ENCODE data around the gene RAPGEF4. TPM values are rescaled to one million over a fixed set of nuclear protein-coding genes. Genes with fewer than 3 reads are reported as not detected.
"Not testable (repeated sequence)": the region's sequence is repeated elsewhere in the genome, so short reads cannot be mapped to it uniquely, and the experiment has no call there.

RAPGEF4 gene
- total RNA-seq, 4 donors from 2014 or later, result 3.6 to 12.0 (median 6.7) TPM

GRCh38 chr2:172792711-172793110 lies 57.1 kb downstream of the RAPGEF4 start:
- no peak overlapping the region for H3K4me3 ChIP-seq
- TF ChIP-seq POLR2A (IDR thresholded peaks at IDR 0.05), result no peak
- TF ChIP-seq EP300 (IDR thresholded peaks at IDR 0.05), result no peak
- TF ChIP-seq CTCF (IDR thresholded peaks at IDR 0.05), result no peak

GRCh38 chr2:172803308-172803707 lies 67.7 kb downstream of the RAPGEF4 start:
- DNase-seq (ENCODE audit: low spot score in 2 of 2); H3K4me3 ChIP-seq; H3K36me3 ChIP-seq; H3K27ac ChIP-seq; H3K4me1 ChIP-seq; H3K27me3 ChIP-seq: not testable (repeated sequence)
- 91 to 100% methylated on average over 1 of the region's 1 CpG for WGBS, 2 donors
- H3K9me3 ChIP-seq, result peaks cover 0 to 13% (median 0%) of the 10 kb centered on the region in 4 donors

More at GRCh38 chr2:172792711-172793110, 57.1 kb downstream of the RAPGEF4 start:
- Histone ChIP-seq H3K4me1 (no peaks in the 10 kb centered on the region), H3K36me3 (no peaks in the 10 kb centered on the region), H3K27ac (no peak overlapping the region), H3K27me3 (no peaks in the 10 kb centered on the region), H3K9me3 (no peaks in the 10 kb centered on the region)
- no peak for DNase-seq (ENCODE audit: low spot score in 2 of 2)

- 75 to 78% methylated on average over 4 of the region's 4 CpGs for WGBS, 2 donors
- H3K36me3 ChIP-seq, result no peaks in the 10 kb centered on the region
Measured at GRCh38 chr2:172804423-172804822, 68.8 kb downstream of the RAPGEF4 start.

GRCh38 chr2:172806493-172806892 lies 70.8 kb downstream of the RAPGEF4 start:
- DNase-seq (ENCODE audit: low spot score in 2 of 2), result no peak
- H3K27me3 ChIP-seq, result no peaks in the 10 kb centered on the region
- no peak overlapping the region for H3K4me3 ChIP-seq
- H3K4me1 ChIP-seq, result peaks cover 0 to 5% (median 0%) of the 10 kb centered on the region in 4 donors
- WGBS, 2 donors, result 2 to 3% methylated on average over 2 of the region's 2 CpGs
- no peaks in the 10 kb centered on the region for H3K36me3 ChIP-seq
- no peak overlapping the region for H3K27ac ChIP-seq
- H3K9me3 ChIP-seq, result peaks cover 0 to 13% (median 0%) of the 10 kb centered on the region in 4 donors
- TF ChIP-seq POLR2A (IDR thresholded peaks at IDR 0.05) (no peak), CTCF (IDR thresholded peaks at IDR 0.05) (peak; percentile 74 to 90 (median 75))

More at GRCh38 chr2:172804423-172804822, 68.8 kb downstream of the RAPGEF4 start:
- Histone ChIP-seq H3K4me1 (peaks cover 0 to 5% (median 0%) of the 10 kb centered on the region in 4 donors), H3K4me3 (no peak overlapping the region), H3K27ac (no peak overlapping the region), H3K9me3 (peaks cover 0 to 13% (median 0%) of the 10 kb centered on the region in 4 donors), H3K27me3 (no peaks in the 10 kb centered on the region)
- DNase-seq (ENCODE audit: low spot score in 2 of 2), result no peak
- TF ChIP-seq EP300 (IDR thresholded peaks at IDR 0.05) (no peak), CTCF (IDR thresholded peaks at IDR 0.05) (no peak), POLR2A (IDR thresholded peaks at IDR 0.05) (no peak)

- Histone ChIP-seq H3K9me3 (peaks cover 0 to 13% (median 0%) of the 10 kb centered on the region in 4 donors), H3K27me3 (no peaks in the 10 kb centered on the region), H3K36me3 (no peaks in the 10 kb centered on the region), H3K4me3 (no peak overlapping the region), H3K4me1 (peaks cover 0 to 5% (median 0%) of the 10 kb centered on the region in 4 donors), H3K27ac (no peak overlapping the region)
- no peak for DNase-seq (ENCODE audit: low spot score in 2 of 2)
- WGBS, 2 donors, result 67 to 76% methylated on average over 6 of the region's 6 CpGs
- TF ChIP-seq POLR2A (IDR thresholded peaks at IDR 0.05) (no peak), EP300 (IDR thresholded peaks at IDR 0.05) (no peak), CTCF (IDR thresholded peaks at IDR 0.05) (no peak)
Measured at GRCh38 chr2:172806996-172807395, 71.4 kb downstream of the RAPGEF4 start.

GRCh38 chr2:172808156-172808555 lies 72.5 kb downstream of the RAPGEF4 start:
- WGBS, 2 donors, result 81 to 82% methylated on average over 4 of the region's 4 CpGs
- TF ChIP-seq POLR2A (IDR thresholded peaks at IDR 0.05) (no peak), CTCF (IDR thresholded peaks at IDR 0.05) (no peak), EP300 (IDR thresholded peaks at IDR 0.05) (no peak)
- H3K36me3 ChIP-seq, result no peaks in the 10 kb centered on the region
- H3K9me3 ChIP-seq, result peaks cover 0 to 7% (median 0%) of the 10 kb centered on the region in 4 donors
- H3K27me3 ChIP-seq, result no peaks in the 10 kb centered on the region
- DNase-seq (ENCODE audit: low spot score in 2 of 2), result no peak
- H3K4me3 ChIP-seq, result no peak overlapping the region
- H3K27ac ChIP-seq, result no peak overlapping the region
- H3K4me1 ChIP-seq, result peaks cover 0 to 5% (median 0%) of the 10 kb centered on the region in 4 donors

Measured in tibial nerve (tissue), 4 donors.